Measurements from ENCODE around the gene TMEM106B.
A peak's percentile ranks its signal among the peaks of the same experiment; 100 is the strongest.
"Not testable (repeated sequence)": the region's sequence is repeated elsewhere in the genome, so short reads cannot be mapped to it uniquely, and the experiment has no call there.

TMEM106B gene

DNA sequence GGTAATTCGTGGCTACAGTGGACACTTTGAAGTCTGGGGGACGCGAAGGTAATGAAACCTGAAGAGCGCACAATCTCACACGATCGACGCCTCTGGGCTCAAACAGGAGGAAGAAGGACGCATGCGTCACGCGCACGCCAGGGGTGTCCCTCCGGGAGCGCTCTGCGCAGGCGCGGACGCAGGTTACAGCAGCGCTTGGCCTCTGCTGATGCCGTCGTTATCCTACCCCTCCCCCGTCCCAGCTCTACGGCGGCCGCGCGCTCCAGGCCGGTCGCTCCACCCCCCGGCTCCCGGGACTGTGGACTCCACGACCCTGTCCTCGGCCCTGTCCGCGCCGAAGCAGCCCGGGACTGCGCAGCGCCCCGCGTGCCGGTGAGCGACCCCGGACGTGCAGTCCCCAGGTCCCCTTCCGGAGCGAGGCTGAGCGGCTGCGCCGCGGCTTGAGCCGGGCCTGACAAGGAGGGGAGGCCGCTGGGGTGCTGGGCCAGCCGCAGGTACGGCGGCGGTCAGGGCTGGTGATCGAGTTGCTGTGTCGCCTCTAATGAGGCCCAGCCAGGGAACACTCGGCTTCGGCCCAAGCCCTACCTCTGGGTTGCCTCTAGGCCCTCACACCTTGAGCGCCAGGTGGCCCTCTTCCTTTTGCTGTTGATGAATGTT, at the start of gene TMEM106B:
Gene TMEM106B (plus strand): TSS at position 241 of the 657 bp plus-strand sequence. CDS start 3,517 bp downstream, outside the sequence.
- peak; percentile 95 for DNase-seq

DNA sequence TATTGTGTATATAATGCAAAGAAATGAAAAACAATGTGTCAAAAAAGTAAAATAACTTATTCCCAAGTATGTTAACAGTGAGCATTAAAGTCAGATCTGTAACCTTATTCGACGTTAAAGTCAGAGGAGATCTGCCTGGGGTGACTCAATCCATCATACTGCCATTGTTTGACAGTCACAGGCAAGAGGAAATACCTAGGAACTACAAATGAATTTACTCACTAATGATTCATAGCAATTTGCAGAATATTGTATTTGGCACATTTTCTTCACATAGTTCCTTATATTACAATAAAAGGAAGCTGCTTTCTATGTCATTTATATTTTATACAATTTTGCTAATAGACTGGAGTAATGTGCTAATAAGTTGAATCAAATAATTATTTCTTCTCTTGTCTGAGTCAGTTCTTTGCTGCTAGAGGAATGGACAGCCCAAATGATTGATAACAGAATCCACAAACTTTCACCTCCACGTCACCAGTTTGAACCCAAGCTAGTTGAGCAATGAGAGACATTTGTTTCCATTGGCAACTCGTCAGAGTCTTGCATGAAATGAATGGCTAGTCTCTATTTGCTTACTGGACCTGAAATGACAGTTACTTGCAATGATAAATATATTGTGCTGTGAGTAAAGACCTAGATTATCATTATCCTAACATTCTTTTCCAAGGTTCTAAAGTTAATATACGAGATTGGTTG, 48.5 kb upstream of the TMEM106B start:
- no peak for DNase-seq

DNA sequence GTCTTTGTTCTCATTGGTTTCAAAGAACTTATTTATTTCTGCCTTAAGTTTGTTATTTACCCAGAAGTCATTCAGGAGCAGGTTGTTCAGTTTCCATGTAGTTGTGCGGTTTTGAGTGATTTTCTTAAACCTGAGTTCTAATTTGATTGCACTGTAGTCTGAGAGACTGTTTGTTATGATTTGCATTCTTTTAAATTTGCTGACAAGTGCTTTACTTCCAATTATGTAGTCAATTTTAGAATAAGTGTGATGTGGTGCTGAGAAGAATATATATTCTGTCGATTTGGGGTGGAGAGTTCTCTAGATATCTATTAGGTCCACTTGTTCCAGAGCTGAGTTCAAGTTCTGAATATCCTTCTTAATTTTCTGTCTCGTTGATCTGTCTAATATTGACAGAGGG, 43.0 kb upstream of the TMEM106B start:
- DNase-seq: not testable (repeated sequence)

DNA sequence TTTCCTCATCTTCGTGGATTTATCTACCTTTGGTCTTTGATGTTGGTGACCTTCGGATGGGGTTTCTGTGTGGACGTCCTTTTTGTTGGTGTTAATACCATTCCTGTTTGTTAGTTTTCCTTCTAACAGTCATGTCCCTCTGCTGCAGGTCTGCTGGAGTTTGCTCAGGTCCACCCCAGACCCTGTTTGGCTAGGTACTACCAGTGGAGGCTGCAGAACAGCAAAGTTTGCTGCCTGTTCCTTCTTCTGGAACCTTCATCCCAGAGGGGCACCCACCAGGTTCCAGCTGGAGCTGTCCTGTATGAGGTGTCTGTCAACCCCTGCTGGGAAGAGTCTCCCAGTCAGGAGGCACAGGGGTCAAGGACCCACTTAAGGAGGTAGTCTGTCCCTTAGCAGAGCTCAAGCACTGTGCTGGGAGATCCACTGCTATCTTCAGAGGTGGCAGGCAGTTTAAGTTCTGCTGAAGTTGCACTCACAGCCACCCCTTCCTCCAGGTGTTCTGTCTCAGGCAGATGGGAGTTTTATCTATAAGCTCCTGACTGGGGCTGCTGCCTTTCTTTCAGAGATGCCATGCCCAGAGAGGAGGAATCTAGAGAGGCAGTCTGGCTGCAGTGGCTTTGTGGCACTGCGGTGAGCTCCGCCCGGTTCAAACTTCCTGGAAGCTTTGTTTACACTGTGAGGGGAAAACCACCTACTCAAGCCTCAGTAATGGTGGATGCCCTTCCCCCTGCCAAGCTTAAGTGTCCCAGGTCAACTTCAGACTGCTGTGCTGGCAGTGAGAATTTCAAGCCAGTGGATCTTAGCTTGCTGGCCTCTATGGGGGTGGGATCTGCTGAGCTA, 40.9 kb upstream of the TMEM106B start:
- not testable (repeated sequence) for DNase-seq

GRCh38 chr7:12173671-12174070, 37.4 kb upstream of the TMEM106B start:
- no peak for DNase-seq

DNA sequence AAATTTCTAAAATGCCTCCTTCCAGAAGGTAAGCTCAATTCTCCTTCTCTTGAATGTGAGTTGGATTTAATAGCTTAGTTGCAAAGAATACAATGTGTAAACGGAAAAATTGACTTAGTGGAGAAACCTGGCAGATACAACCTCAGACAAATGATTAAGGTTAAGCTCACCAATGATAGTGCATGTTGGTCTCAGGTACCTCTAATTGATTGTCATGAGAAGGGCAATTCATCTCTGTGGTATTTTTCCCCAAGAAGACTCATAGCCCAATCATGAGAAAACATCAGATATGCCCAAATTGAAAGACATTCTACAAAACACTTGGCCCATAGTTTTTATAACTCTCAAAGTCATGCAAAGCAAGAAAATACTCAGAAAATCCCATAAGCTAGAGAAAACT, 36.2 kb upstream of the TMEM106B start:
- no peak for DNase-seq

- no peak for DNase-seq
Measured at GRCh38 chr7:12178317-12178716, 32.8 kb upstream of the TMEM106B start.

DNA sequence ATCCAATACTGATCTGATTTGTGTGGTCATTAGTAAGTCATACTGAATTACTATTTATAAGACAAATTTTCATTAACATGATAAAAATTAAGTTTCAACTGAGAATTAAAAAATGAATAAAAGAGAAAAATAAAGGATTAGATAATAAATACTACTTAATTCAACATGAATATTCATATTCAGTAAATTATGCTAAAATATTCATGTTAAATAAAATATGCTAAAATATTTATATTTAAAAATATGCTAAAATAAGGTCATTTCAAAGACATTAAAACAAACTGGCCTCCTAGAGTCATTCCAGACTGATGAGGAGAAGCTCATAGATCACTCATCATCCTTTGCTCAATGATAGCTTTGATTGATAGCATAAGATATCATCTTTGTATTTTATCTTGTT, 16.7 kb upstream of the TMEM106B start:
- DNase-seq: no peak

- no peak for DNase-seq
Measured at GRCh38 chr7:12196386-12196785, 14.7 kb upstream of the TMEM106B start.

- no peak for DNase-seq
Measured at GRCh38 chr7:12199363-12199762, 11.7 kb upstream of the TMEM106B start.

- DNase-seq: no peak
Measured at GRCh38 chr7:12207046-12207445, 4.0 kb upstream of the TMEM106B start.

- DNase-seq: no peak
Measured at GRCh38 chr7:12209221-12209620, 1.9 kb upstream of the TMEM106B start.

DNA sequence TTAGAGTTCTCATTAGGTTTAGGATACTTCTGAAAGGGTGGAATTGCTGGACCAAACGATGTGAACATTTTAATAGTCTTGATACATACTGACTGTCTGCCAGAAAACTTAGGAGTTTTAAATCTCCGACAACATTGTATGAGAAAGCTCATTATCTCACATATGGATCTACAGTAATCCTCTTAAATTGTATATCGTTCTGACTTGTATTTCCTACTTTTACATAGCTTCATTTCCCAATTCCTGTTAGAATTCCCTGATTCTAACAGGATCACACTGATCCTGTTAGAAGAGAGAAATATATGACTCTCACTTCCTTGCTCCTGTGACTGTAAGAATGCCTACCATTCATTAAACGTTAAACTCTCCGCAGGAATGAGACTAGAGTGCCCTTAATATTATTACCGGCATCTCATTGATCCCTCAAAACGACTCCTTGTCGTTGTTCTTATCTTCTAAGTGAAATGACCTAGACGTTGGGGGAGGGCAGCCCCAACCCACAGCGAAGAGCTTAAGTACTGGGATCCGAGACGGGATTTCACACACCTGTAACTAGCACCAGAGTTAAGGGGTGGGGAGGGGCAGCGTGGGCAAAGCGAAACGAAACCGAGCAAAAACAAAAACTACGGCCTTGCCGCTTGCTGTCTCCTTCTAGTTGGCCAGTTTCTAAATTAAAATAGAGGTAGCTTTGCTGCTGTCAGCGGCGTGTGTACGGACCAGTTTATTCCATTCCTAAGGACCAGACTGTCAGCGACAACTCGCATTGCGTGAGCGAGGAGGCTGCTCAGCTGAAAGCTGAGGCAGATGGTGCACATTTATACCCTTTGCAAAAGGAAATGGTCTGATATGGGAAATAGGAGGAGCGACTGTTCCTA, 678 bp upstream of the TMEM106B start:
- peak; percentile 45 for DNase-seq

- DNase-seq: no peak
Measured at GRCh38 chr7:12211711-12212485, 804 bp downstream of the TMEM106B start.

DNA sequence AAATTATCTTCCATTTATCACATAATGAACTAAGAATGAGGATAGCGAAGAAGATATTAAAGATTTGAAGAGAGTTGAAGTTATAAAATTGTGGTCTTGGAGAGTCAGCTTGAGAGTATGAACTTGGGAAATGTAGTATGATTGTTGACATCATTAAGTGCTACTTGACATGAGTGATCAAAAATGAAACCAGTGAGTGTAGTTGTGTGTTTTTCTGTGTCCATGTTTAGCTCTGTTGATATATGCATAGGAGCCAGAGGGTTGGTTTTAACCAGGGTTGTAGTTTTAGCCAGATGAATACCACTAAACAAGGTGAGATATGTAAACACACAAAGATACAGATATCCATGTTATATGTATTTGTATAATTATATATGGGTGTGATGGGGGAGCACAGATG, 6.2 kb downstream of the TMEM106B start:
- no peak for DNase-seq

- peak; percentile 3 for DNase-seq
Measured at GRCh38 chr7:12220389-12221046, 9.4 kb downstream of the TMEM106B start.

DNA sequence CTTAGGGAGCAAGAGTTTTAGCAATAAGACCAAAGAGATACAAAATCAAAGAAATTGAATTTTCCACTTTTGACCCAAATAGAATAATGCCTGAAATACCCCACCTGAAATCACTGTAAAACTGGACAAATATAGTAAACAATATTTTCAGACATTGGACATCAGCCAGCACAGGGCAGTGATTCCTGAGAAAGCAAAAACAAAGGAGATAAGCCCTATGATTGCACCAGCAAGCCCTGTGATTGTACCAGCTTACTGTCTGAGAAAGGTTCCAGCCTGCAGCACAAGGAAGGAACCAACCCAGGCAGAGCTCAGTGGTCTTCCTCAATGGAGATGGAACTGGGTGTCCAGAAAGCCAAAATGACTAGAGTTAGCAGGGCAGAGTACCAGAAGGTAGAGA, 10.3 kb downstream of the TMEM106B start:
- no peak for DNase-seq

DNA sequence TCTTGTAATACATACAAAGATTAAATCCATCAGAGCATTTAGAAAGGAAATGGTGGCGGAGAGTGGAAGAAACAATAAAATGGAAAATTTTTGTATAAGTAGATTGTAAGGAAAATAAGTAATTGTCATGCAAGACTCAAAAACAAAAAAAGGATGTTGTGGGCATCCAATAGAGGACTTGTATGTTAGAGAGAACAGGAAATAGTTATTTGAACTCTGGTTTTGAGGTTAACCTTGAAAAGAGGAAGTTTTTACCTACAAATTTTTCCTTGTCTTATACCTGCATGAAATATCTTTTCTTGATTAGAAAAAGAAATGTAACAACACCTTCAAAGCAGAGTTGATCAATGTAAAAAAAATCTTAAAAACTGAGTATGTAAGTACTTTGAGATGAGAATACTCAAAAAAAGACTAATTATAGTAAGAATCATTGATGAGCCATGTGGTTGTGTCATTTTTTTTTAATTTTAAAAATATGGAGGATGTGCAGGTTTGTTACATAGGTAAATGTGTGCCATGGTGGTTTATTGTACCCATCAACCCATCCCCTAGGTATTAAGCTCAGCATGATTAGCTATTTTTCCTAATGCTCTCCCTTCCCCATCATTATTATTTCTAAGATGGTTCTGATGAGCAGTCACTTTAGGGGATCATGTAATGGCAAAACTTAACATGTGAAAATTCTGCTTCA, 11.9 kb downstream of the TMEM106B start:
- no peak for DNase-seq

- DNase-seq: not testable (repeated sequence)
Measured at GRCh38 chr7:12225017-12225416, 13.9 kb downstream of the TMEM106B start.

- DNase-seq: no peak
Measured at GRCh38 chr7:12226756-12227155, 15.7 kb downstream of the TMEM106B start.

DNA sequence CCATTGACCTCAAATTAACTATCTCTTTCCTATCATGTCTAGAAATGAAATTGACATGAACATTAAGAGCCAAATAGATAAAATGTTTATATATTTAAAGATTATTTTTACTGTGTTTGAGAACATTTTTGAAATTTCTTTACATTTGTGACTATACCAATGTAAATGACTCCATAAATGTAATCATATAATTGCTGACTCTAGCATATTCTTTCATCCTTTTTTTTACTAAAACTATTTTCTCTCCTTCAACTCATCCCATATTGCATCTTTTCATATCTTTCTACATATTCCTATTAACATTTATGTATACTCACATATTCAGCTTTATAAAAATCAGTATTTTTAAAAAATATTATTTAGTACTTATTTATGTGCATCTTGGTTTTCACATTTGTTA, 16.9 kb downstream of the TMEM106B start:
- DNase-seq: no peak
